Measurements from ENCODE around the gene STK32A.
A peak's percentile ranks its signal among the peaks of the same experiment; 100 is the strongest.
"Not testable (repeated sequence)": the region's sequence is repeated elsewhere in the genome, so short reads cannot be mapped to it uniquely, and the experiment has no call there.

STK32A gene

DNA sequence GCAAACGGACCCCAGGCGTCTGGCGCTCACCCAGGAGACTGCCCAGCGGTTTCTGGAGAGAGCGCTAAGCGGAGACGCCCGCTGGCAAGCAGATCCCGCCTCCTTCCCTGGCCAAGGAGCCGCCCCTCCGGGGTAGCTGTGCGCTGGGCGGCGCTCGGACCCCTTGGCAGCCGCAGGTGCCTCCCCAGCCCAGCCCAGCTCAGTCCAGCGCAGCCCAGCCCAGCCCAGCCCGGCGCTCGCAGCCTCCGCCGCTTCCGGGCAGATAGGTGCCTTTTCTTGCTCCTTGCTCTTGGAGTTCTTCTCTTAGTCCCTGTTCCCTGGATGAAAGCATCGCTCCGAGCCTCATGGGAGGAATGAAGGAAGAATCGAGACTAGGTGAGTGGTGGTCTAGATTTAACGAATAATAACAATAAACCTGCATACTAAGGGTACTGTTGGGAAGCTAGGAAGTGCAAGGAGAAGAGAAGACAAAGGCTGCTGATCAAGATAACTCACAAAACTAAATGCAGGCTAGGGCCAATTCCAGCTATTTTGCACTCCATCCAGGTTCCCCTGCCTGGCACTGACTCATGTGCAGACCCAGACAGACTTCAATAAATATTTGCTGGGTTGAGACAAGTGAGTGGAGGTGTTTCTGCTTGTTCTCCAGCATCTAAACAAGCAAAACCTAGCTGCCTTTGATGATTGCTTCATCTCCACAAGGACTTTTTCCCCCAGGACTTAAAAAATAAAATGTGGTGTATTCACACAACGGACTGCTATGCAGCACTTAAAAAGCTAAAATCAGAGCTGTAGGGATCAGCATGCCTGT lies at the start of gene STK32A:
Gene STK32A, plus strand, starts transcription at position 202 of the 811 bp plus-strand sequence. CDS start 4,609 bp downstream, outside the sequence.
- peak; percentile 1 for DNase-seq (ENCODE audit: low read depth)

DNA sequence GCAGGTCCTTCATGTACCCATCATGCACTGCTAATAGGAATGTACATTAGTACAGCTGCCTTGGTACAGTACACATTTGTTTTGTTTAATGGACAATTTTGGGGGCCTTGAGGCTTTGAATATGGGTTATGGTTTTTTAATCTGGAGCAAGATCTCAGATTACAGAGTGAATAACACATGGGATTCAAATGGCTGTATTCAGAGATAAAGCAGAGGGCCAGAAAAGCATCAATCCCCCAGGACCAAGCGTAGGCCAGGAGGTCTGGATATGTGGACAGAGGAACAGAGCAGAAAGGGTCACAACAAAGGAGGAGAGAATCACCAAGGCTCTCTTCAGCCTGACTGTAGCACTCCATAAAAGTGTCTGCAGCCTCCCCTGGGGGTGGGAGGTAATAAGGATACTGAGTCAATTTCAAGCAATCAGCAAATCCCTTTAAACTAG lies 47.7 kb upstream of the STK32A start:
- no peak for DNase-seq (ENCODE audit: low read depth)

DNA sequence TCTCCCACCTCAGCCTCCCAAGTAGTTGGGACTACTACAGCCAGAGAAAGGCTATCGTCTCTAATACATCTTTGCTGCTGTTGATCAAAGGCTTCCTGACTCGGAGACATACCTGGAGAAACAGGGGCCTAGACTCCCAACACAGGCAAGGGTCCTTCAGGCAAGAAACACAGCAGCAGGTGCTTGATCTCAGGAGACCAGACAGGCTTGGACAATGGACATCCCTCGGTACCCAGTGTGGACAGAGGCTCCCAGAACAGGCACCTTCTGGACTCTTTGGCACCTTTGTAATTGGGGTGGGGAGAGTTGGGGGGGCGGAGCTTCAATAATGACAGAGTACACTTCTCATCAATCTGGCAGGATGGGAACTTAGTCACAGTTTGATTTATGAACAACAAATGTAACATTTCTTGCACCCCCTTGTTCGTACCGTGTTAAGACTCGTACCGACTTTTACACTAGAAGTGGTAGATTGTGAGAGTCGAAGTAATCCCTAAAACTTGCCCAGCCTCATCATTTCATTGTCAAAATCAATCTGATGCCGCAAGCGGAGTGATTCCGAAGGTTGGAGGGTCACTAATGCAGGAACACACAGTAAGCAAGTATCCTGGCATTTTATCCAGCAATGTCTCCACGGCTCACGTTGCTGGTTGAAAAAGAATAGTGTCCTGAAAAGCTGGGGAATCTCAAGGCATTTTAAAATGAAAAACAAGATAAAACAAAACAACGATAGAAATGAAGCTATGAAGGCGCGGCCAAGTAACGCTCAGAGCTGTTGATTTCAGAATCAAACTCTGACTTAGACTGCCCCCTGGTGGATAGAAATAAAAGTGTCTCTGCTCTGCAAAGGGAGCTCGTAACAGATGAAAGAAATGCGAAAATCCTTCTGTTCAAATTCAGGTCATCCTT lies 46.4 kb upstream of the STK32A start:
- DNase-seq (ENCODE audit: low read depth): peak; percentile 67

DNA sequence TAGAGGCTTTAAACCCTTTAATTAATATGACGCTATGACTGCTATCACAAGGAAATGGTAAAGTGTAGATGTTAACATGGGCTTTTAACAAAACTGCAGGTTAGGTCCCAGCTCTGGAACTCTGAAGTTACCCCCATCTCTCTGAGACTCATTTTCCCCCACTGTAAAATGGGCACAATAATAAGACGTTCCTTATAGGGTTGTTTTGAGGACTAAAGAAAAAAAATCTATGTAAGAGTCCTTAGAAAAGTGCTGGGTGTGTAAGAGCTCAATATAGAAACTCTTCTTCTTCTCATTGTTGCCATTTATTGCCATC lies 45.8 kb upstream of the STK32A start:
- DNase-seq (ENCODE audit: low read depth): no peak

DNA sequence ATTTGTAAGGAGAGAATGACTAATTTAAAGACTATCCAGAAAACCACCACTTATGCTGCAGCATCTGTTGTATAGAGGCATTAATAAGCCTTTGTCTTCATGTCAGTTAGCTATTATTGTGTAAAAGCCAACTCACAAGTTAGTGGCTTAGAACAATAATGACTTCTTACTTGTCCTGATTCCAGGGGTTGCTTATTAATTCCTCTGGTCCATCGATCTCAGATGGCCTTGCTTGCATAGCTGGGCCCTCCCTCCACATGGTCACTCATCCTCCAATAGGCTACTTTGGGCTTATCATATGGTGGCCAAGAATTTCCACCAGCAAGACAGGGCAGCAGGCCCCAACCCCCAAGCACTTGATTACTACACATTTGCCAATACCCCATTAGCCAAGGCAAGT lies 44.5 kb upstream of the STK32A start:
- peak; percentile 3 for DNase-seq (ENCODE audit: low read depth)

DNA sequence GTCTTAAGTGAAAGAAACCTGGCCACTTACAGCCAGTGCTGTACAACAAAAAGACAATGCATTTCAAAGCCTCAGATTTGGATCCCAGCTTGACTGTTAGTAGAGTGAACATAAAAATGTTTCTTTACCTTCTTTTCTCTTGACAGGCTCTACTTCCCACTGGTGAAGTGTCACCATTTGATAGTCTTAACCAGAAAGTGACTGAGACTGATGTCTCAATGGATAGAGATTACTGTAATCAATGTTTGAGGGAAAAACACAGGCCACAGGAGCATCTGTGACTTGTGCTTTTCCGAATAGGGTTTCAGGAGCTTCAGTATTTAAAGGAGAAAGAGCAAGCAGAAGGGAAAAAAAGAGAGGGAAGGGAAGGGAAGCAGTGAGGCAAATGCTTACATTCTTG lies 41.7 kb upstream of the STK32A start:
- DNase-seq (ENCODE audit: low read depth): no peak

DNA sequence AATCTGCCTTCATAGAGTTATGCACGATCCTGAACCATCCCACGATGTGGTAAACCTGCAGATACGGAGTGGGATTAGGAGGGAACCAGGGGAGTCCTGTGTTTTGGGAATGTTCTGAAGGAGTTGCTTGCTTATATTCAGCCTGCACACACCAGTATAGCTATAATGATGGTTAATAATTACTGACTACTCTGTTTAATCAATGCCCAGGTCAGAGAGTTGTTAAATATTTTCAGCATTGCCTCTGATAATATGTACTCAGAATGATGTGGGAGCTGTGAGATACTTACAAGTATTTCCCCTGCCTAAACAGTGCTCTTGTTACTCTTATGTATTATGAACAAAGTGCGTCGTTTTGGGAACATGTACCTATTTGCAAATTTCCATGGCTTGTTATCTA lies 34.8 kb upstream of the STK32A start:
- DNase-seq (ENCODE audit: low read depth): no peak

DNA sequence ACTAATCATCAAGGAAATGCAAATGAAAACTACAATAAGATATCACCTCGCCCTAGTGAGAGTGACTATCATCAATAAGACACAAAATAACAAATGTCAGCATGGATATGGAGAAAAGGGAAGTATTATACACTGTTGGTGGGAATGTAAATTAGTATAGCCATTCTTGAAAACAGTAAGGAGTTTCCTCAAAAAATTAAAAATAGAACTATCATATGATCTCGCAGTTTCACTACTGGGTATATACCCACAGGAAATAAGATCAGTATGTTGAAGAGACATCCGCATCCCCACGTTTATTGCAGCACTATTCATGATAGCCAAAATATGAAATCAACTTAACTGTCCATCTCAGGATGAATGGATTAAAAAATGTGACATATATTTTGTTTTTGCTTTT lies 31.6 kb upstream of the STK32A start:
- no peak for DNase-seq (ENCODE audit: low read depth)

DNA sequence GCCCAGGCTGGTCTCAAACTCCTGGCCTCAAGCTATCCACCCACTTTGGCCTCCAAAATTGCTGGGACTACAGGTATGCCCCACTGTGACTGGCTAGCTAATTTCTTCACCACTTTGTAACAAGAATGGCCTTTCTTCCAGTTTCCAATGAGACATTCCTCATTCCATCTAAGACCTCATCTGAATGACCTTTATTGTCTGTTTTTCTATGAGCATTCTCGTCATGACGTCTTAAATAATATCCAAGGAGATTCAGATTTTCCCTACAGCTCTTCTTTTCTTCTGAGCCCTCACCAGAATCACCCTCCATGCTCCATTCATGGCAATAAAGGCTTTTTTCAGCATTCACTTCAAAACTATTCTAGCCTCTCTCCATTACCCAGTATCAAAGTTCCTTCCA lies 30.2 kb upstream of the STK32A start:
- DNase-seq (ENCODE audit: low read depth): no peak

DNA sequence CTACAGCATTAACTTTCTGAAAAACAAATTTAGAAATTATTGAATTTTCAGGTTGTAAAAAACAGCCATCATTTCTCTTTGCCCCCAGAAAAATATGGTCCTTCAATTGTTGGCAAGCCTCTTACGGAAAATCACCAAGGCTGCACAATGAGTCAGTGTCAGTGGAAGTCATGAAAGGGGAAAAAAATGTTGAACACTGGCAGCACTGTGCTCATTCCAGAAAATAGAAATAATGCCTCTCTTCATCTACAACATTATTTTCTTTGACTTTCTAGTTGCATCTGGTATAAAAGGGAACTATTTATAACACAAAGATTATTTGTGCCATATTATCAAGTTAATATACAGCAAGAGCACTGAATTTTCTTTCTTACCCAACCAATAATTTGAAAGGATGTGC lies 26.7 kb upstream of the STK32A start:
- no peak for DNase-seq (ENCODE audit: low read depth)

DNA sequence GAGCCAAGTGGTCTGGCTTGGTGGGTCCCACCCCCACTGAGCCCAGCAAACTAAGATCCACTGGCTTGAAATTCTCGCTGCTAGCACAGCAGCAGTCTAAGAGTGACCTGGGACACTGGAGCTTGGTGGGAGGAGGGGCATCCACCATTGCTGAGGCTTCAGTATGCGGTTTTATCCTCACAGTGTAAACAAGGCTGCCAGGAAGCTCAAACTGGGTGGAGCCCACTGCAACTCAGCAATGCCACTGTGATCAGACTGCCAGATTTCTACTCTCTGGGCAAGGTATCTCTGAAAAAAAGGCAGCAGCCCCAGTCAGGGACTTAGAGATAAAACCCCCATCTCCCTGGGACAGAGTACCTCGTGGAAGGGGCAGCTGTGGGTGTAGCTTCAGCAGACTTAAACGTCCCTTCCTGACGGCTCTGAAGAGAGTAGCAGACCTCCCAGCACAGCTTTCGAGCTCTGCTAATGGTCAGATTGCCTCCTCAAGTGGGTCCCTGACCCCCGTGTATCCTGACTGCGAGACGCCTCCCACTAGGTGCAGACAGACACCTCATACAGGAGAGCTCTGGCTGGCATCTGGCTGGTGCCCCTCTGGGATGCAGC lies 18.2 kb upstream of the STK32A start:
- DNase-seq (ENCODE audit: low read depth): peak; percentile 9

DNA sequence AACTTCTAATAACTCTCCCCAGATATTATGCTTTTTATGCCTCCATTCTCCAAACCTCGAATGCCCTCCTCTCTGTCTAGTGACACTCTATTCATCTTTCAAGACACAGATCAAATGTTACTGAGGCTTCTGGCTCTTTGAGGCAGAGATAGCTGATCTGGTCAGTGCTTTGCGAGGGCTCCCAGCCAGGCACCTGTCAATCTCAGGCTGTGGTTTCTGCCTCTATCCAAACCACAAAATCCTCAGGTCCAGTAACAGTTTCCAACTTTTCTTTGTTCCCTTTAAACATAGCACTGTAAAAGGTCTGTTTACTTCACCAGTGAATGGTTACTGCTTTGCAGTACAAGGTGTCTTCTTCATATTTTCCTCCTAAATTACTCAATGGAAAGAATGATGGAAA lies 11.5 kb upstream of the STK32A start:
- no peak for DNase-seq (ENCODE audit: low read depth)

DNA sequence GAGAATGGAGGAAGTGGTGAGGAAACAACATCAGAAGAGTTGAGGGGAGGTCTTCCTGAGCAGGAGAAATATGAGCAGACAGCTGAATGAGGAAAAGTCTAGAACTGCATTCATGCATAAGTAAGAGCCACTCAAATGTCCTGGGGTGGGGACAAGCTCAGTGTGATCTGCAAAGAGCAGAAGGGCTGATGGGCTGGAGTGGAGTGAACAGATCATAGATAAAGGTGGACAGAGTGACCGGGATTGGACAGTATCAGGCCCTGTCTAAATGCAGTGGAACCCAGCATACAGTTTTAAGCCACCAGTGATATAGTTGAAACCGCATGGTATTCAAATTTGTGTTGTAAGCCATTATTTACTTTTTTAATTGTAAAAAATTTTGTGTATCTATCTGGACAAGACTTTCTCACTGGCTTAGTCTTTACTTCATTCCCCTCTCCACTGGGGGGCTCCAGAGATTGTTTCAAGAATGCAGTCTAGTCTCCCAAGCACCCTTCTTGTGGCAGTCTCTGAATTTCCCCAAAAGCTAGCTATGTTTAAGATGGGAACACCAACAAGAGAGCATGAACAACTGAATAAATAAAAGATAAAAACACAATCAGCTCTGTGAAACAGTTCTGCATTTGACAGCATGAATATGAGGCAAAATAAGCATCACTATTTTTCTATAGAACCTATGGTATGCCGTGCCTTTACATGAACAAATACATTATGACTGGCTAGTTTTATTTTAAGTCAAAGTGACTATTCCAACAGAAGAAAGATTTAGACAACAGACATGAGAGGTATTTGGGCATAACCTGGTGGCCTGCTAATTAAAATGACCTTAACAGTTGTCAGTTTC lies 10.7 kb upstream of the STK32A start:
- peak; percentile 57 for DNase-seq (ENCODE audit: low read depth)

DNA sequence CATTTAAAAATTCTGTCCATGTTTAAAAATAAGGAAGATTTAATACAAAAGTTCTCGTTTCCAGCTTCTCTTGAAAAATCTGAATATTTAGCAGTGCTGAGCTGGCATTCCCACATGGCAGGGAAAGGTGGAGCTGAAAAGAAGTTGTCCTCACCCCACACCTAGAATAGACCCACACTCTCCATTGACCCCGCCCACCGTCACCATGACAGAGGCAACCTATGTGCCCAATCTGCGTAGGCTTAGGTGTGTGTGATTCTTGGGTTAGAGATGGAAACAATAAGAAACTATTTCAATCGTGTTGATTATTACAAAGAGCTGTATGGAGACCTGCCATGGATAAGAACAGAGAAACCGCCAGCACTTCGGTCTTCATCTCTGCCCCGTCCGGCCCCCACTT lies 8.9 kb upstream of the STK32A start:
- no peak for DNase-seq (ENCODE audit: low read depth)

DNA sequence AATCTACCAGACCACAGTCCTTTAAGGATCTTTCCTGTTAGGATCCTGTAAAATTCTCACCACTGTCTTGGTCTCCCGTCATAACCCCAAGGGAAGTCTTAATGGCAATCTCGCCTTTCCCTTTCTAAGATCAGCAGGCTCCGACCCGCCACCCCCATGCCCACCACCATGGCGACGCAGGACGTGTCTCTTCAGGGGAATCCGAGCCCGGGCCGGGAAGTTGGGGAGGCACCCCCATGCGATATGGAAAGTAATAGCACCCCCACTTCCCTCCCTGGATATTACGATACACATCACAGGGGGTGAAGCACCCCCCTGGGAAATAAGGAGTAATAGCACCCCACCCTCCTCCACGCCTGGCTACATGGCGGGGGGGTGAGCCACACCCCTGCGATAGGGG lies 8.3 kb upstream of the STK32A start:
- no peak for DNase-seq (ENCODE audit: low read depth)

DNA sequence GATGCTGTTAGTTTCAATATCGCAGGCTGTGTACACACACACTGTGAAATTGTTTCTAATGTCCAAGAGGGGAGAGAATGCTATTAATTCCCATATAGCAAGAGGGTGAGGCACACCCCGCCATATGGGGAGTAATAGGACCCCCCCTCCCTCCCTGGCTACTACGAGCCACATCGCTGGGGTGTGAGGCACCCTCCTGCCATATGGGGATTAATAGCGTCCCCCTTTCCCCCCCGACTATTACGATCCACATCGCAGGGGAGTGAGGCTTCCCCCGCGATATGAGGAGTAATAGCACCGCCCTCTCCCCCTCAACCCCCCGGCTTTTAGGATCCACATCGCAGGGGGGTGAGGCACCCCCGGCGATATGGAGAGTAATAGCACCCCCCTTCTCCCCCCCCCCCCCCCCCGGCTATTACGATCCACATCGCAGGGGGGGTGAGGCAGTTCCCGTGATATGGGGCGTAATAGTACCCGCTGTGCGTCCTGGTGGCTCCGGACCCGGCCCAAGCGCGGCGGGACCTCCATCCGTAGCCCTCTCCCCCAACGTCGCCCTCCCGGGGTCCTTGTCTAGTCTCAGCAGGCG lies 494 bp upstream of the STK32A start:
- DNase-seq (ENCODE audit: low read depth): no peak

DNA sequence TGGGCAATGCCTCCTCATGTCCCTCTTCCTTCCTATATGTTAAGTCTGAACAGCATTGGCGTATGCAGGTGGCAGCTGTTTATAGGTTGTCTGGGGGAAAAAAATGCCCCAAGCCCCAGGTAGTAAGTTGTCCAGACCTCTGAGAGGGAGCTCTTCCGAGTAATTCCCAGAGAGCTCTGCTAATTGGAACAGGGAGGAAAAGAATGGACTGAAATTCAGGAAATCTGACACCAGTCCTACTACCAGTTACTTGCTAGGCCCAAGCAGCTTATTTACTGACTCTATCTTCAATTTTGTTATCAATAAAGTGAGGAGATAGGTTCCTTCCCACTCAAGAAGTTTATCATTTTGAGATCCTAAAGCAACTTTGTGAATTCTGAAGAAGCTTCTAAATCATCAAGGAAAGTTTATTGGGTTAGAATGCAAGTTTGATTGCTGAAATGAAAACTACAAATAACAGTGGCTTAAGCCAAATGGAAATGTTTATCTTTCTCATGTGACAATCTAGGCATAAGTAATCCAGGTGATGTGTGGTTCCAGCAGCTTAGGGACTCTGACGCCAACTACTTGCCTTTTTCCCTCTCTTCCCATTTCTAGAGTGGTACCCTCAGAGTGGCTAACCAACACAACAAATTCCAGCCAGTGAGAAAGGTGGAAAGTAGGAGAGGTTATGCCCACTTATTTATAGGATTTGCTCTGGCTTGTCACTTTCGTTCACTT lies 5.6 kb downstream of the STK32A start:
- no peak for DNase-seq (ENCODE audit: low read depth)

DNA sequence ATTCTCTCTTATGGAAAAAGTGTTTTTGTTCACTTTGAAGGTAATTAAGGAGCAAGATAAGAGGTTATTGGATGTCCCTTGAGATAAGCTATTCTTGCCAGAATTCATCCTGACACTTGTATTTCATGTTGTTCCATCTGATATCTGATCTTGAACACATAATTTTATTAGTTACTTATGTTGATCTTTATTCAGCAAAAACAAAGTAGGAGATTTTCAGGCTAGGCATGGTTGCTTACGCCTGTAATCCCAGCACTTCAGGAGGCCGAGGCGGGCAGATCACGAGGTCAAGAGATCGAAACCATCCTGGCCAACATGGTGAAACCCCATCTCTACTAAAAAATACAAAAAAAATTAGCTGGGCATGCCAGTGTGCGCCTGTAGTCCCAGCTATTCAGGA lies 8.4 kb downstream of the STK32A start:
- not testable (repeated sequence) for DNase-seq (ENCODE audit: low read depth)

DNA sequence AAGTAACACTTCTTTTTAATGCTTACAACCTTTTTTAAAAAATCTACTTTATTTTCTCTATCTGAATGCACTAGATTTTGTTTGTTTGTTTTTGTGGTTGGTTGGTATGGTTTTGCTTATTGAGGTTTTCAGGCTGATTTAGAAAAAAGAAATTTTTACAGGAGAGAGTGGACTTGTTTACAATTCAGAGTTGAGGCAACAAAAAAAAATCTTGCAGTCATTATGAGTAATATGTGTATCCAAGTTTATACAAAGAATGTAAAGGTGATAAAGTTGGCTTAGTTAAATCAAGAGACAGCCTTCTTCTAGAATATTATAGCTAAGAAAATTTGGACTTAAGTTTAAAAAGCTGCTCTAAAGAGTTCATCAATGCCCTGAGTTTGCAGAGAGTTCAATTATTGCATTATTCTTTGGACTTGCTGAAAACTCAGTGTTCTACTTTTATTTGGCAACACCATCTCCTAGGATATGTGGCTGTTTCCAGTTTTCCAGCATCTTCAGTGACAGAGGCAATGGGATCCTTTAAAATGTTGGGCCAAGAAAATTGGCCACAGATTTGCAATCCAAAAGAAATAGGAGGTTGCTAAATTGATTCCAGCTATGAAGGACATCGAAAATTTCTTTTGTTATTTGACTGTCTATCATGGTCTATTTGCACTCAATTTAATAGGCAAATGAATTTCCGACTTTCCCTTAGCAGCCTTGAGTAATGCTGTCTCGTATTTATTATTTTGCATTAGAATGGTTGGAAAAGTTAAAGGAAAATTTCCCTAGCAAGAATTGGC lies 10.7 kb downstream of the STK32A start:
- DNase-seq (ENCODE audit: low read depth): no peak

DNA sequence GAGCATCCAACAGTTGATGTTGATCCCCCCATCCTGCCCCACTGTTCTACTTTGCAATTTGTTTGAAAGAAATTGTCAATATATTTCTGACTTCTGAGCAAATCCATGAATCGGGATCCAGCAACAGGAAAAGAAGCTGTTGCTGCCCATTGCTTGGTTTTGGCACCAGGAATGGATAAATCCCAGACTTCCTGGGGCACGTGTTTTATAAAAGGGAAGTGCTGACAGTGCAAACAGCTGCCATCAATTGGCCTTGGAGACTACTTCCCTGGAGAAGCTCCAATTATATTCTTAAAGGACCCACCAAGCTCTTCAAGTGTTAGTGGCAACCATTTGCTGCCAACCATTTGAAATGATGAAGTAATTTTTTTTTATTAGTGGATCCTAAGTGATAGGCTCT lies 13.7 kb downstream of the STK32A start:
- DNase-seq (ENCODE audit: low read depth): no peak

All from EH (cell line).